GM23338 (cell line): ENCODE measurements around the gene CCDC122. TPM values are rescaled to one million over a fixed set of nuclear protein-coding genes. Genes with fewer than 3 reads are reported as not detected.

Source experiments
- ATAC-seq: fragments of 200-7000 bp; cut with Tn5 transposase; 3 replicates; pipeline ENCODE4 v1.9.1; 2020
- DNase-seq: peaks from one replicate; pipeline ENCODE4 v3.0.0-alpha.2; 2015; ENCODE audit warnings: low spot score
- H2AFZ ChIP-seq: fragments of 200-600 bp; sonication (generic); 2 replicates; pipeline ENCODE4 v1.8.0; 2016; ENCODE audit warnings: antibody characterized with exemption, mild to moderate bottlenecking, moderate library complexity
- H3F3A ChIP-seq: fragments of 200-600 bp; sonication (generic); replicated peaks from 2 replicates; pipeline ENCODE4 v1.8.0; 2017; ENCODE audit warnings: antibody characterized with exemption, mixed run types, low read depth
- H3K27ac ChIP-seq: fragments of 200-600 bp; sonication (generic); 2 replicates; pipeline ENCODE4 v1.6.1; 2016; ENCODE audit warnings: low read depth
- H3K27me3 ChIP-seq: fragments of 200-600 bp; sonication (generic); 2 replicates; pipeline ENCODE4 v1.8.0; 2016; ENCODE audit warnings: mild to moderate bottlenecking, mixed run types, moderate library complexity; ENCODE audit not compliant: insufficient read depth
- H3K36me3 ChIP-seq: fragments of 200-600 bp; sonication (generic); 2 replicates; pipeline ENCODE4 v1.8.0; 2016; ENCODE audit warnings: mild to moderate bottlenecking; ENCODE audit not compliant: insufficient read depth
- H3K4me1 ChIP-seq: fragments of 200-600 bp; sonication (generic); 2 replicates; pipeline ENCODE4 v1.8.0; 2016; ENCODE audit warnings: mild to moderate bottlenecking, moderate library complexity; ENCODE audit not compliant: insufficient read depth
- H3K4me2 ChIP-seq: fragments of 200-600 bp; sonication (generic); 2 replicates; pipeline ENCODE4 v1.7.1; 2017; ENCODE audit warnings: mixed run types
- H3K4me3 ChIP-seq: fragments of 200-600 bp; sonication (generic); 2 replicates; pipeline ENCODE4 v1.6.1; 2016; ENCODE audit warnings: mixed run types
- H3K79me2 ChIP-seq: fragments of 200-600 bp; sonication (generic); replicated peaks from 2 replicates; pipeline ENCODE4 v1.8.0; 2017; ENCODE audit warnings: mild to moderate bottlenecking; ENCODE audit not compliant: insufficient read depth
- H3K9me2 ChIP-seq: fragments of 200-600 bp; sonication (generic); 2 replicates; pipeline ENCODE4 v1.8.0; 2017; ENCODE audit not compliant: insufficient read depth
- H4K20me1 ChIP-seq: fragments of 200-600 bp; sonication (generic); replicated peaks from 2 replicates; pipeline ENCODE4 v1.8.0; 2017; ENCODE audit warnings: mild to moderate bottlenecking; ENCODE audit not compliant: insufficient read depth
- H3K27ac Mint-ChIP-seq: 2 replicates; pipeline ENCODE4 v1.8.0; 2020; ENCODE audit warnings: inconsistent platforms, mild to moderate bottlenecking, moderate library complexity, mixed read lengths
- H3K27me3 Mint-ChIP-seq: 3 replicates; pipeline ENCODE4 v1.8.0; 2022; ENCODE audit warnings: low read depth, mild to moderate bottlenecking, moderate library complexity, mixed read lengths, inconsistent platforms; ENCODE audit not compliant: insufficient read depth, poor library complexity
- H3K36me3 Mint-ChIP-seq: 3 replicates; pipeline ENCODE4 v1.8.0; 2021; ENCODE audit warnings: low read depth, mild to moderate bottlenecking, inconsistent platforms, moderate library complexity, mixed read lengths
- H3K4me1 Mint-ChIP-seq: 3 replicates; pipeline ENCODE4 v1.8.0; 2020; ENCODE audit warnings: mild to moderate bottlenecking, inconsistent platforms, mixed read lengths
- H3K4me3 Mint-ChIP-seq: 3 replicates; pipeline ENCODE4 v1.8.0; 2021; ENCODE audit warnings: moderate library complexity, mild to moderate bottlenecking, inconsistent platforms, mixed read lengths
- H3K9me3 Mint-ChIP-seq: 3 replicates; pipeline ENCODE4 v1.8.0; 2020; ENCODE audit warnings: moderate library complexity, mild to moderate bottlenecking, inconsistent platforms, mixed read lengths
- EZH2phosphoT487 ChIP-seq: fragments of 200-600 bp; sonication (generic); IDR thresholded peaks from one replicate; pipeline ENCODE4 v1.8.1; 2018; ENCODE audit warnings: antibody characterized with exemption; ENCODE audit not compliant: unreplicated experiment
- REST ChIP-seq: IDR thresholded peaks from one replicate; pipeline ENCODE4 v1.6.1; 2018; ENCODE audit warnings: antibody characterized with exemption; ENCODE audit not compliant: unreplicated experiment
- ZNF114 ChIP-seq: fragments of 250-450 bp; sonication (Bioruptor Pico); IDR thresholded peaks from 2 replicates; pipeline ENCODE4 v1.5.0; 2020; ENCODE audit warnings: mild to moderate bottlenecking, moderate library complexity
- ZNF331 ChIP-seq: fragments of 250-450 bp; sonication (Bioruptor Pico); IDR thresholded peaks from 2 replicates; pipeline ENCODE4 v1.5.0; 2020; ENCODE audit warnings: low read depth, mild to moderate bottlenecking, moderate library complexity
- polyA plus RNA-seq: library from polyadenylated mRNA; unstranded; fragments of >200 nt; fragmentation: Nextera tagmentation; extraction: Ambion mirVana; gene quantifications from 2 replicates; pipeline ENCODE4 v1.2.1, GENCODE V29; 2016
- total RNA-seq: library from RNA; depleted of rRNA; stranded (reverse); fragments of >200 nt; shearing (Covaris generic); gene quantifications from 2 replicates; pipeline ENCODE4 v1.2.3, GENCODE V29; 2014
- TF ChIP-seq, protein P1 (sequence below): IDR thresholded peaks from 2 replicates; pipeline ENCODE4 v1.6.1; 2016; ENCODE audit warnings: antibody characterized with exemption
- TF ChIP-seq, protein P2 (sequence below): fragments of 250-450 bp; sonication (Bioruptor Pico); IDR thresholded peaks from 2 replicates; pipeline ENCODE4 v1.5.0; 2020; ENCODE audit warnings: mild to moderate bottlenecking, moderate library complexity

CCDC122 gene
- total and polyA plus RNA-seq, 2 experiments from 2014 or later = 7.5 to 30.6 TPM

GRCh38 chr13:43838909-43839308 is 40.6 kb downstream of the CCDC122 start:
- Mint-ChIP-seq H3K4me1 (no peaks in the 10 kb centered on the region), H3K9me3 (peaks cover 9% of the 10 kb centered on the region; the same call in 2 of the 3 replicates), H3K27me3 (no peaks in the 10 kb centered on the region), H3K36me3 (peaks cover 9% of the 10 kb centered on the region), H3K27ac (no peak overlapping the region), H3K4me3 (no peak overlapping the region)
- H3K79me2 ChIP-seq = no peaks in the 10 kb centered on the region
- no peak for TF ChIP-seq REST
- no peak for TF ChIP-seq ZNF114
- TF ChIP-seq, protein P1, sequence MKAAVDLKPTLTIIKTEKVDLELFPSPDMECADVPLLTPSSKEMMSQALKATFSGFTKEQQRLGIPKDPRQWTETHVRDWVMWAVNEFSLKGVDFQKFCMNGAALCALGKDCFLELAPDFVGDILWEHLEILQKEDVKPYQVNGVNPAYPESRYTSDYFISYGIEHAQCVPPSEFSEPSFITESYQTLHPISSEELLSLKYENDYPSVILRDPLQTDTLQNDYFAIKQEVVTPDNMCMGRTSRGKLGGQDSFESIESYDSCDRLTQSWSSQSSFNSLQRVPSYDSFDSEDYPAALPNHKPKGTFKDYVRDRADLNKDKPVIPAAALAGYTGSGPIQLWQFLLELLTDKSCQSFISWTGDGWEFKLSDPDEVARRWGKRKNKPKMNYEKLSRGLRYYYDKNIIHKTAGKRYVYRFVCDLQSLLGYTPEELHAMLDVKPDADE = no peak
- no peak for TF ChIP-seq ZNF331 (CRISPR knock-in tag)
- no peak for TF ChIP-seq EZH2phosphoT487
- TF ChIP-seq, protein P2, sequence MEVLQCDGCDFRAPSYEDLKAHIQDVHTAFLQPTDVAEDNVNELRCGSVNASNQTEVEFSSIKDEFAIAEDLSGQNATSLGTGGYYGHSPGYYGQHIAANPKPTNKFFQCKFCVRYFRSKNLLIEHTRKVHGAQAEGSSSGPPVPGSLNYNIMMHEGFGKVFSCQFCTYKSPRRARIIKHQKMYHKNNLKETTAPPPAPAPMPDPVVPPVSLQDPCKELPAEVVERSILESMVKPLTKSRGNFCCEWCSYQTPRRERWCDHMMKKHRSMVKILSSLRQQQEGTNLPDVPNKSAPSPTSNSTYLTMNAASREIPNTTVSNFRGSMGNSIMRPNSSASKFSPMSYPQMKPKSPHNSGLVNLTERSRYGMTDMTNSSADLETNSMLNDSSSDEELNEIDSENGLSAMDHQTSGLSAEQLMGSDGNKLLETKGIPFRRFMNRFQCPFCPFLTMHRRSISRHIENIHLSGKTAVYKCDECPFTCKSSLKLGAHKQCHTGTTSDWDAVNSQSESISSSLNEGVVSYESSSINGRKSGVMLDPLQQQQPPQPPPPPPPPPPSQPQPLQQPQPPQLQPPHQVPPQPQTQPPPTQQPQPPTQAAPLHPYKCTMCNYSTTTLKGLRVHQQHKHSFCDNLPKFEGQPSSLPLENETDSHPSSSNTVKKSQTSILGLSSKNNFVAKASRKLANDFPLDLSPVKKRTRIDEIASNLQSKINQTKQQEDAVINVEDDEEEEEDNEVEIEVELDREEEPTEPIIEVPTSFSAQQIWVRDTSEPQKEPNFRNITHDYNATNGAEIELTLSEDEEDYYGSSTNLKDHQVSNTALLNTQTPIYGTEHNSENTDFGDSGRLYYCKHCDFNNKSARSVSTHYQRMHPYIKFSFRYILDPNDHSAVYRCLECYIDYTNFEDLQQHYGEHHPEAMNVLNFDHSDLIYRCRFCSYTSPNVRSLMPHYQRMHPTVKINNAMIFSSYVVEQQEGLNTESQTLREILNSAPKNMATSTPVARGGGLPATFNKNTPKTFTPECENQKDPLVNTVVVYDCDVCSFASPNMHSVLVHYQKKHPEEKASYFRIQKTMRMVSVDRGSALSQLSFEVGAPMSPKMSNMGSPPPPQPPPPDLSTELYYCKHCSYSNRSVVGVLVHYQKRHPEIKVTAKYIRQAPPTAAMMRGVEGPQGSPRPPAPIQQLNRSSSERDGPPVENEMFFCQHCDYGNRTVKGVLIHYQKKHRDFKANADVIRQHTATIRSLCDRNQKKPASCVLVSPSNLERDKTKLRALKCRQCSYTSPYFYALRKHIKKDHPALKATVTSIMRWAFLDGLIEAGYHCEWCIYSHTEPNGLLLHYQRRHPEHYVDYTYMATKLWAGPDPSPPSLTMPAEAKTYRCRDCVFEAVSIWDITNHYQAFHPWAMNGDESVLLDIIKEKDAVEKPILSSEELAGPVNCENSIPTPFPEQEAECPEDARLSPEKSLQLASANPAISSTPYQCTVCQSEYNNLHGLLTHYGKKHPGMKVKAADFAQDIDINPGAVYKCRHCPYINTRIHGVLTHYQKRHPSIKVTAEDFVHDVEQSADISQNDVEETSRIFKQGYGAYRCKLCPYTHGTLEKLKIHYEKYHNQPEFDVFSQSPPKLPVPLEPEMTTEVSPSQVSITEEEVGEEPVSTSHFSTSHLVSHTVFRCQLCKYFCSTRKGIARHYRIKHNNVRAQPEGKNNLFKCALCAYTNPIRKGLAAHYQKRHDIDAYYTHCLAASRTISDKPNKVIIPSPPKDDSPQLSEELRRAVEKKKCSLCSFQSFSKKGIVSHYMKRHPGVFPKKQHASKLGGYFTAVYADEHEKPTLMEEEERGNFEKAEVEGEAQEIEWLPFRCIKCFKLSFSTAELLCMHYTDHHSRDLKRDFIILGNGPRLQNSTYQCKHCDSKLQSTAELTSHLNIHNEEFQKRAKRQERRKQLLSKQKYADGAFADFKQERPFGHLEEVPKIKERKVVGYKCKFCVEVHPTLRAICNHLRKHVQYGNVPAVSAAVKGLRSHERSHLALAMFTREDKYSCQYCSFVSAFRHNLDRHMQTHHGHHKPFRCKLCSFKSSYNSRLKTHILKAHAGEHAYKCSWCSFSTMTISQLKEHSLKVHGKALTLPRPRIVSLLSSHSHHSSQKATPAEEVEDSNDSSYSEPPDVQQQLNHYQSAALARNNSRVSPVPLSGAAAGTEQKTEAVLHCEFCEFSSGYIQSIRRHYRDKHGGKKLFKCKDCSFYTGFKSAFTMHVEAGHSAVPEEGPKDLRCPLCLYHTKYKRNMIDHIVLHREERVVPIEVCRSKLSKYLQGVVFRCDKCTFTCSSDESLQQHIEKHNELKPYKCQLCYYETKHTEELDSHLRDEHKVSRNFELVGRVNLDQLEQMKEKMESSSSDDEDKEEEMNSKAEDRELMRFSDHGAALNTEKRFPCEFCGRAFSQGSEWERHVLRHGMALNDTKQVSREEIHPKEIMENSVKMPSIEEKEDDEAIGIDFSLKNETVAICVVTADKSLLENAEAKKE (CRISPR knock-in tag) = no peak
- no peaks in the 10 kb centered on the region for H3K27me3 ChIP-seq
- H3F3A ChIP-seq = no peaks in the 10 kb centered on the region
- H3K9me2 ChIP-seq = no peaks in the 10 kb centered on the region
- no peak overlapping the region for H3K4me2 ChIP-seq
- no peaks in the 10 kb centered on the region for H3K36me3 ChIP-seq
- no peak overlapping the region for H3K27ac ChIP-seq
- H3K4me3 ChIP-seq = no peak overlapping the region
- ATAC-seq (no peak), DNase-seq (no peak)
- no peaks in the 10 kb centered on the region for H3K4me1 ChIP-seq
- no peaks in the 10 kb centered on the region for H4K20me1 ChIP-seq
- no peak overlapping the region for H2AFZ ChIP-seq
